ENCODE data around the gene RAMP1. TPM values are rescaled to one million over a fixed set of nuclear protein-coding genes. Genes with fewer than 3 reads are reported as not detected.

Gene RAMP1
- total RNA-seq, 1 experiment from 2014 or later = 0.63 TPM

DNA sequence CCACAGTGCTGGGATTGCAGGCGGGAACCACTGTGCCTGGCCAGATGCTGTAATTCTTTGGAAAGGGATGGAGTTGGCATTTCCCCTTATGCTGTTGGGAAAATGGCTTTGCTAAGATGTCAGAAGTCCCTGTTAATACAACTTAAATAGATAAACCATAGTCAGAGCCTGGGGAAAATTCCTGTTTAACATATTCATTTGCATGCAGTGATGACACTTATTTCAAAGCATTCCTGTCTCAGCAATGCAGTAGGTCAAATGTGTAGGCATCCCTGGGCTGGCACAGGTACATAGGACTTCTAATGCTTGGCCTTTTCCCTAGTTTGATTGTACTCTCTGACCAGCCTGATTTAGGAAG is 38.6 kb downstream of the RAMP1 start:
- Histone ChIP-seq H3K23ac (ENCODE audit: insufficient read length, low read depth, low read length) (no peak overlapping the region), H3K9ac (ENCODE audit: extremely low read depth, insufficient read length, low read length) (no peak overlapping the region), H2BK12ac (ENCODE audit: insufficient read length, low read depth, low read length) (no peak overlapping the region), H2BK120ac (ENCODE audit: low read depth, low read length, poor library complexity, severe bottlenecking) (no peak overlapping the region), H3K27me3 (ENCODE audit: insufficient read depth, low read length) (no peaks in the 10 kb centered on the region), H2BK15ac (ENCODE audit: low read depth, low read length) (no peak overlapping the region), H3K4me2 (ENCODE audit: insufficient read depth, insufficient read length, low read length) (no peak overlapping the region), H3K79me2 (ENCODE audit: insufficient read depth, low read length) (no peaks in the 10 kb centered on the region), H3K9me3 (ENCODE audit: control insufficient read depth, low read depth, low read length) (no peaks in the 10 kb centered on the region), H3K56ac (ENCODE audit: insufficient read length, low read depth, low read length) (no peak overlapping the region), H4K20me1 (ENCODE audit: control insufficient read depth, insufficient read depth, insufficient read length) (no peaks in the 10 kb centered on the region), H3K27ac (ENCODE audit: insufficient read length, low read depth, low read length) (no peak overlapping the region), H3K23me2 (ENCODE audit: insufficient read length, low read depth, low read length, poor library complexity, severe bottlenecking) (no peaks in the 10 kb centered on the region), H3K18ac (ENCODE audit: insufficient read length, low read depth, low read length) (no peak overlapping the region), H4K91ac (ENCODE audit: insufficient read length, low read depth, low read length) (no peak overlapping the region), H3T11ph (ENCODE audit: low read length) (no peak overlapping the region), H2AK5ac (ENCODE audit: insufficient read length, low read length) (no peak overlapping the region), H2AFZ (ENCODE audit: low read length) (no peak overlapping the region), H3K14ac (ENCODE audit: insufficient read depth, low read length) (no peak overlapping the region), H4K5ac (ENCODE audit: insufficient read length, low read depth, low read length) (no peak overlapping the region), H4K8ac (replicated peaks; ENCODE audit: insufficient read length, low read depth, low read length) (no peak overlapping the region), H3K4me1 (ENCODE audit: insufficient read depth, low read length) (no peaks in the 10 kb centered on the region), H2BK5ac (ENCODE audit: insufficient read length, low read length) (no peak overlapping the region), H2BK20ac (ENCODE audit: low read depth, low read length, poor library complexity, severe bottlenecking) (no peak overlapping the region), H3K79me1 (ENCODE audit: insufficient read depth, low read depth, low read length, poor library complexity, severe bottlenecking) (no peaks in the 10 kb centered on the region), H3K4ac (ENCODE audit: low read depth, low read length) (no peak overlapping the region)
- TF ChIP-seq, protein P1, sequence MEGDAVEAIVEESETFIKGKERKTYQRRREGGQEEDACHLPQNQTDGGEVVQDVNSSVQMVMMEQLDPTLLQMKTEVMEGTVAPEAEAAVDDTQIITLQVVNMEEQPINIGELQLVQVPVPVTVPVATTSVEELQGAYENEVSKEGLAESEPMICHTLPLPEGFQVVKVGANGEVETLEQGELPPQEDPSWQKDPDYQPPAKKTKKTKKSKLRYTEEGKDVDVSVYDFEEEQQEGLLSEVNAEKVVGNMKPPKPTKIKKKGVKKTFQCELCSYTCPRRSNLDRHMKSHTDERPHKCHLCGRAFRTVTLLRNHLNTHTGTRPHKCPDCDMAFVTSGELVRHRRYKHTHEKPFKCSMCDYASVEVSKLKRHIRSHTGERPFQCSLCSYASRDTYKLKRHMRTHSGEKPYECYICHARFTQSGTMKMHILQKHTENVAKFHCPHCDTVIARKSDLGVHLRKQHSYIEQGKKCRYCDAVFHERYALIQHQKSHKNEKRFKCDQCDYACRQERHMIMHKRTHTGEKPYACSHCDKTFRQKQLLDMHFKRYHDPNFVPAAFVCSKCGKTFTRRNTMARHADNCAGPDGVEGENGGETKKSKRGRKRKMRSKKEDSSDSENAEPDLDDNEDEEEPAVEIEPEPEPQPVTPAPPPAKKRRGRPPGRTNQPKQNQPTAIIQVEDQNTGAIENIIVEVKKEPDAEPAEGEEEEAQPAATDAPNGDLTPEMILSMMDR (conservative IDR thresholded peaks at IDR 0.05) = no peak
- Mint-ChIP-seq H3K4me1 (peaks cover 3 to 6% of the 10 kb centered on the region in 2 experiments; a peak in 3 of 4 replicates), H3K36me3 (ENCODE audit: insufficient read depth in 1 of 3, low read depth in 3 of 3) (no peaks in the 10 kb centered on the region), H3K9me3 (no peaks in the 10 kb centered on the region), H3K27me3 (ENCODE audit: low read depth) (no peaks in the 10 kb centered on the region), H3K27ac (no peak overlapping the region), H3K4me3 (no peak overlapping the region; a peak in 1 of 5 replicates)
- no peak for DNase-seq
- WGBS (ENCODE audit: extremely low coverage, insufficient read length, low lambda C conversion rate) = no CpG with 5 or more reads among the region's 1 CpG

All from H9 (cell line).